Liver (tissue), 9 donors: ENCODE results near the gene BCL2L11. TPM values are rescaled to one million over a fixed set of nuclear protein-coding genes. Genes with fewer than 3 reads are reported as not detected.

ENCODE experiments used
- DNase-seq: peaks from one replicate; pipeline ENCODE4 v3.0.0-alpha.2; 2017; ENCODE audit warnings: low spot score
- H3K27ac ChIP-seq, 2 donors: one replicate each; pipeline ENCODE4 v1.7.0; 2013; ENCODE audit warnings: inconsistent platforms in 2 of 2, low read length in 2 of 2, control low read depth in 1 of 2, low read depth in 1 of 2, mild to moderate bottlenecking in 1 of 2
- H3K27me3 ChIP-seq, 4 donors: one replicate each; pipeline versions ENCODE4 v1.6.1 to v1.7.0; 2013; ENCODE audit warnings: low read length in 3 of 4, inconsistent platforms in 1 of 4, mild to moderate bottlenecking in 1 of 4, moderate library complexity in 1 of 4; ENCODE audit not compliant: control insufficient read depth in 4 of 4, insufficient read depth in 4 of 4
- H3K36me3 ChIP-seq, 4 donors: one replicate each; pipeline versions ENCODE4 v1.6.1 to v1.7.0; 2013; ENCODE audit warnings: low read length in 3 of 4, mild to moderate bottlenecking in 3 of 4, low read depth in 1 of 4, moderate library complexity in 1 of 4; ENCODE audit not compliant: control insufficient read depth in 4 of 4, insufficient read depth in 3 of 4
- H3K4me1 ChIP-seq, 4 donors: one replicate each; pipeline versions ENCODE4 v1.6.1 to v1.7.0; 2013; ENCODE audit warnings: low read length in 3 of 4, mild to moderate bottlenecking in 3 of 4, moderate library complexity in 1 of 4; ENCODE audit not compliant: control insufficient read depth in 4 of 4, insufficient read depth in 4 of 4
- H3K4me3 ChIP-seq, 3 donors: one replicate each; pipeline versions ENCODE4 v1.6.1 to v1.7.0; 2013; ENCODE audit warnings: low read length in 3 of 3, control low read depth in 1 of 3, low read depth in 1 of 3, mild to moderate bottlenecking in 1 of 3
- H3K9ac ChIP-seq, 2 donors: one replicate each; pipeline ENCODE4 v1.7.0; 2013; ENCODE audit warnings: low read length in 2 of 2, mild to moderate bottlenecking in 2 of 2, moderate library complexity in 2 of 2, control low read depth in 1 of 2, low read depth in 1 of 2
- H3K9me3 ChIP-seq, 4 donors: one replicate each; pipeline versions ENCODE4 v1.6.1 to v1.7.0; 2013; ENCODE audit warnings: low read length in 3 of 4; ENCODE audit not compliant: control insufficient read depth in 4 of 4
- ATF3 ChIP-seq: IDR thresholded peaks from 2 replicates; pipeline ENCODE4 v1.6.1; 2016; ENCODE audit warnings: antibody characterized with exemption
- CTCF ChIP-seq: fragments of 150-350 bp; IDR thresholded peaks from 2 replicates; pipeline ENCODE4 v1.5.1; 2017; ENCODE audit warnings: improper control_type of control experiment, low read depth, low read length; ENCODE audit not compliant: missing input control
- EGR1 ChIP-seq, 2 donors: IDR thresholded peaks; 2 replicates each; pipeline ENCODE4 v1.6.1; 2016 to 2018; ENCODE audit warnings: antibody characterized with exemption in 2 of 2, low read depth in 2 of 2
- FOXA1 ChIP-seq: IDR thresholded peaks from 2 replicates; pipeline ENCODE4 v1.6.1; 2016; ENCODE audit warnings: antibody characterized with exemption
- FOXA2 ChIP-seq: IDR thresholded peaks from 2 replicates; pipeline ENCODE4 v1.6.1; 2016; ENCODE audit warnings: antibody characterized with exemption
- GABPA ChIP-seq, 2 donors: IDR thresholded peaks in 1 of 2; conservative IDR thresholded peaks in 1 of 2; 2 replicates each; pipeline ENCODE4 v1.6.1; 2016; ENCODE audit warnings: antibody characterized with exemption in 2 of 2, mild to moderate bottlenecking in 1 of 2, moderate library complexity in 1 of 2
- HNF4A ChIP-seq, 2 donors: conservative IDR thresholded peaks; 2 replicates each; pipeline ENCODE4 v1.6.1; 2016; ENCODE audit warnings: antibody characterized with exemption in 2 of 2, mild to moderate bottlenecking in 2 of 2
- HNF4G ChIP-seq: IDR thresholded peaks from 2 replicates; pipeline ENCODE4 v1.6.1; 2016; ENCODE audit warnings: antibody characterized with exemption
- JUND ChIP-seq, 2 donors: IDR thresholded peaks; 2 replicates each; pipeline ENCODE4 v1.6.1; 2016; ENCODE audit warnings: antibody characterized with exemption in 2 of 2
- MAX ChIP-seq: IDR thresholded peaks from 2 replicates; pipeline ENCODE4 v1.6.1; 2016; ENCODE audit warnings: antibody characterized with exemption
- NR2F2 ChIP-seq: IDR thresholded peaks from 2 replicates; pipeline ENCODE4 v1.6.1; 2016; ENCODE audit warnings: antibody characterized with exemption
- RAD21 ChIP-seq, 2 donors: IDR thresholded peaks; 2 replicates each; pipeline ENCODE4 v1.6.1; 2016; ENCODE audit warnings: antibody characterized with exemption in 2 of 2, mild to moderate bottlenecking in 2 of 2
- REST ChIP-seq: IDR thresholded peaks from 2 replicates; pipeline ENCODE4 v1.6.1; 2016; ENCODE audit warnings: antibody characterized with exemption, mild to moderate bottlenecking
- RXRA ChIP-seq, 2 donors: IDR thresholded peaks; 2 replicates each; pipeline ENCODE4 v1.6.1; 2017 to 2018; ENCODE audit warnings: antibody characterized with exemption in 2 of 2, mild to moderate bottlenecking in 1 of 2
- SP1 ChIP-seq: IDR thresholded peaks from 2 replicates; pipeline ENCODE4 v1.6.1; 2018; ENCODE audit warnings: antibody characterized with exemption, mild to moderate bottlenecking
- TAF1 ChIP-seq: conservative IDR thresholded peaks from 2 replicates; pipeline ENCODE4 v1.6.1; 2016; ENCODE audit warnings: antibody characterized with exemption, mild to moderate bottlenecking
- ZBTB33 ChIP-seq: IDR thresholded peaks from 2 replicates; pipeline ENCODE4 v1.6.1; 2016; ENCODE audit warnings: antibody characterized with exemption
- WGBS: extraction: QIAGEN DNeasy Blood & Tissue Kit; methylation state at CpG from one replicate; pipeline ENCODE4 v1.1.7; 2013; 5-methylcytosine and 5-hydroxymethylcytosine counted together
- polyA plus RNA-seq, 2 donors: library from polyadenylated mRNA; stranded (reverse) in 1 of 2; unstranded in 1 of 2; fragments of 200-250 nt in 1 of 2; fragments of >200 nt in 1 of 2; fragmentation: Nextera tagmentation in 1 of 2; extraction: Ambion mirVana in 1 of 2; gene quantifications; one replicate each; pipeline versions ENCODE4 v1.2.1 to v1.2.3, GENCODE V29; 2013 to 2015
- total RNA-seq, 2 donors: library from RNA; depleted of rRNA; stranded (reverse); fragments of >200 nt; gene quantifications; one replicate each; pipeline ENCODE4 v1.2.3, GENCODE V29; 2014
- donor health status: healthy.
- donor health status: healthy.
- donor health status: healthy.
- donor health status: healthy.
- donor health status: healthy.

BCL2L11 gene
- total and polyA plus RNA-seq, 4 donors: 5.0 to 19.5 (median 12.2) TPM

GRCh38 chr2:111205774-111206173, 85.1 kb downstream of the BCL2L11 start (continued):
- no peak for TF ChIP-seq CTCF
- TF ChIP-seq TAF1: no peak
- no peak for TF ChIP-seq FOXA2

- TF ChIP-seq RAD21 (IDR thresholded peaks at IDR 0.05): no peak
- TF ChIP-seq RXRA (IDR thresholded peaks at IDR 0.05): no peak
- TF ChIP-seq CTCF: no peak
- whole genome bisulfite sequencing: 97% methylated on average over 1 of the region's 1 CpG
- H3K27ac ChIP-seq: no peak overlapping the region
- H3K36me3 ChIP-seq: no peaks in the 10 kb centered on the region
- H3K9me3 ChIP-seq: no peaks in the 10 kb centered on the region
- H3K4me3 ChIP-seq: no peak overlapping the region
- H3K27me3 ChIP-seq: no peaks in the 10 kb centered on the region
- H3K9ac ChIP-seq: no peak overlapping the region
- no peak for DNase-seq
- no peaks in the 10 kb centered on the region for H3K4me1 ChIP-seq
Measured at GRCh38 chr2:111207851-111208250, 87.1 kb downstream of the BCL2L11 start.

GRCh38 chr2:111208639-111209038, 87.9 kb downstream of the BCL2L11 start:
- H3K27ac ChIP-seq: no peak overlapping the region
- DNase-seq: no peak

More at GRCh38 chr2:111208639-111209038, 87.9 kb downstream of the BCL2L11 start:
- WGBS: 95% methylated on average over 1 of the region's 1 CpG
- H3K27me3 ChIP-seq: no peaks in the 10 kb centered on the region
- H3K36me3 ChIP-seq: no peaks in the 10 kb centered on the region
- no peak for TF ChIP-seq REST
- no peak for TF ChIP-seq NR2F2
- TF ChIP-seq TAF1: no peak
- no peak for TF ChIP-seq MAX
- no peak for TF ChIP-seq ATF3
- no peak for TF ChIP-seq EGR1 (IDR thresholded peaks at IDR 0.05; ENCODE audit: low read depth in 2 of 2)
- TF ChIP-seq FOXA1: no peak
- no peak for TF ChIP-seq RAD21 (IDR thresholded peaks at IDR 0.05)
- TF ChIP-seq JUND (IDR thresholded peaks at IDR 0.05): no peak
- TF ChIP-seq FOXA2: no peak
- no peak for TF ChIP-seq HNF4G
- TF ChIP-seq ZBTB33: no peak
- TF ChIP-seq CTCF: no peak
- TF ChIP-seq HNF4A (conservative IDR thresholded peaks at IDR 0.05): no peak
- TF ChIP-seq GABPA (IDR thresholded peaks at IDR 0.05 in 1 of 2, conservative IDR thresholded peaks at IDR 0.05 in 1 of 2): no peak
- no peak for TF ChIP-seq RXRA (IDR thresholded peaks at IDR 0.05)
- TF ChIP-seq SP1: no peak
- H3K4me3 ChIP-seq: no peak overlapping the region
- H3K9ac ChIP-seq: no peak overlapping the region
- no peaks in the 10 kb centered on the region for H3K4me1 ChIP-seq
- H3K9me3 ChIP-seq: no peaks in the 10 kb centered on the region
